ENCODE results near the gene GPC5. TPM values are rescaled to one million over a fixed set of nuclear protein-coding genes. Genes with fewer than 3 reads are reported as not detected.

Gene GPC5
- total and polyA plus RNA-seq, 9 donors: 0.10 to 1.5 (median 0.38) TPM

GRCh38 chr13:91845612-91846011, 447.2 kb downstream of the GPC5 start:
- intact Hi-C loops (cut with DNase I): no loop called here
- H3K27ac ChIP-seq: no peak overlapping the region
- no peak for TF ChIP-seq EP300 (IDR thresholded peaks at IDR 0.05)
- TF ChIP-seq, protein P1, sequence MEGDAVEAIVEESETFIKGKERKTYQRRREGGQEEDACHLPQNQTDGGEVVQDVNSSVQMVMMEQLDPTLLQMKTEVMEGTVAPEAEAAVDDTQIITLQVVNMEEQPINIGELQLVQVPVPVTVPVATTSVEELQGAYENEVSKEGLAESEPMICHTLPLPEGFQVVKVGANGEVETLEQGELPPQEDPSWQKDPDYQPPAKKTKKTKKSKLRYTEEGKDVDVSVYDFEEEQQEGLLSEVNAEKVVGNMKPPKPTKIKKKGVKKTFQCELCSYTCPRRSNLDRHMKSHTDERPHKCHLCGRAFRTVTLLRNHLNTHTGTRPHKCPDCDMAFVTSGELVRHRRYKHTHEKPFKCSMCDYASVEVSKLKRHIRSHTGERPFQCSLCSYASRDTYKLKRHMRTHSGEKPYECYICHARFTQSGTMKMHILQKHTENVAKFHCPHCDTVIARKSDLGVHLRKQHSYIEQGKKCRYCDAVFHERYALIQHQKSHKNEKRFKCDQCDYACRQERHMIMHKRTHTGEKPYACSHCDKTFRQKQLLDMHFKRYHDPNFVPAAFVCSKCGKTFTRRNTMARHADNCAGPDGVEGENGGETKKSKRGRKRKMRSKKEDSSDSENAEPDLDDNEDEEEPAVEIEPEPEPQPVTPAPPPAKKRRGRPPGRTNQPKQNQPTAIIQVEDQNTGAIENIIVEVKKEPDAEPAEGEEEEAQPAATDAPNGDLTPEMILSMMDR (IDR thresholded peaks at IDR 0.05): no peak
- TF ChIP-seq POLR2A (IDR thresholded peaks at IDR 0.05): no peak
- no peaks in the 10 kb centered on the region for H3K9me3 ChIP-seq
- no peaks in the 10 kb centered on the region for H3K36me3 ChIP-seq
- 51 to 63% (median 61%) methylated on average over 3 of the region's 3 CpGs for WGBS, 3 donors
- H3K4me1 ChIP-seq (ENCODE audit: insufficient read depth): no peaks in the 10 kb centered on the region
- H3K4me3 ChIP-seq: no peak overlapping the region
- no peak for DNase-seq
- H3K27me3 ChIP-seq: no peaks in the 10 kb centered on the region

DNA sequence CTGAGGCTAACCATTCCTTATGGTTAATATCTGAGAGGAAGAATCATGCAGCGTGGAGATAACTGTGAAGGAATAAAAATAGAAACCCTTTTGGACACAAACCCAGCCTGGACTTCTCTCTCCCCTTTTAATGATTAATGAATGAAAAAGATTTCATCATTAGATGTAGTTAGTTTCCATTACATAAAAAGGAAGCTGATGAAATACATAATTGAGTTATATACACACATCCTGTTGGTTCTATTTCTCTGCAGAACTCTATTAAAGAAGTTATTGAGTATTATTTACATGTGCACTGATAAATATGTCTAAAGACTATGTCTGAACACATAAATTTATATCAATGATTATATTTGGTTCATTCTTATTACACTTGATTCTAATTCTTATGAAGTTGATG, 465.3 kb downstream of the GPC5 start:
- WGBS, 3 donors: 38 to 50% (median 46%) methylated on average over 1 of the region's 1 CpG

DNA sequence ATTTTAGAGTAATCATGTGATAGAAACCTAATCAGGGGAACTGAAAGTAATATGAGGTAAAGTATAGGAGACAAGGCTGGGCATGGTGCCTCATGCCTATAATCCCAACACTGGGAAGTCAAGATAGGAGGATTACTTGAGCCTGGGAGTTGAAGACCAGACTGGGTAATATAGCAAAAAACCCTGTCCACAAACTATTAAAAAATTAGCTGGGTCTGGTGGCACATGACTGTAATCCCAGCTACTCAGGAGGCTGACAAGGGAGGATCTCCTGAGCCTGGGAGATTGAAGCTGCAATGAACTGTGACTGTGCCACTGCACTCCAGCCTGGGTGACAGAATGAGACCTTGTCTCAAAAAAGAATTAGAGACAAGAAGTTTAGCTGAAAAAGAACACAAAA, 469.9 kb downstream of the GPC5 start:
- Histone ChIP-seq H3K27ac (no peak overlapping the region), H3K9me3 (no peaks in the 10 kb centered on the region), H3K27me3 (no peaks in the 10 kb centered on the region), H3K36me3 (no peaks in the 10 kb centered on the region), H3K4me3 (no peak overlapping the region), H3K4me1 (ENCODE audit: insufficient read depth) (no peaks in the 10 kb centered on the region)
- no peak for DNase-seq
- TF ChIP-seq EP300 (IDR thresholded peaks at IDR 0.05) (no peak), POLR2A (IDR thresholded peaks at IDR 0.05) (no peak)
- TF ChIP-seq, protein P1 (IDR thresholded peaks at IDR 0.05): no peak
- intact Hi-C loops (cut with DNase I): no loop called here

More for the DNA sequence above, 465.3 kb downstream of the GPC5 start:
- H3K4me1 ChIP-seq (ENCODE audit: insufficient read depth): no peaks in the 10 kb centered on the region
- H3K4me3 ChIP-seq: no peak overlapping the region
- H3K27ac ChIP-seq: no peak overlapping the region
- DNase-seq: no peak
- H3K36me3 ChIP-seq: no peaks in the 10 kb centered on the region
- H3K9me3 ChIP-seq: no peaks in the 10 kb centered on the region
- TF ChIP-seq EP300 (IDR thresholded peaks at IDR 0.05) (no peak), POLR2A (IDR thresholded peaks at IDR 0.05) (no peak)
- TF ChIP-seq, protein P1 (IDR thresholded peaks at IDR 0.05): no peak
- intact Hi-C loops (cut with DNase I): no loop called here
- no peaks in the 10 kb centered on the region for H3K27me3 ChIP-seq

DNA sequence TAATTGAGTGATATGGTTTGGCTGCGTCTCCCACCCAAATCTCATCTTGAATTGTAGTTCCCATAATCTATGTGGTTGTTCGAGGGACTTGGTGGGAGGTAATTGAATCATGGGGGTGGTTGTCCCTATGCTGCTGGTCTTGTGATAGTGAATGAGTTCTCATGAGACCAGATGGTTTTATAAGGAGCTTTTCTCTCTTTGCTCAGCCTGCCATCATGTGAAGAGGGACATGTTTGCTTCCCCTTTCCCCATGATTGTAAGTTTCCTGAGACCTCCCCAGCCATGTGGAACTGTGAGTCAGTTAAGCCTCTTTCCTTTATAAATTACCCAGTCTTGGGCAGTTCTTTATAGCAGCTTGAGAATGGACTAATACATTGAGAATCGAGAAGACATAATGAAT, 480.1 kb downstream of the GPC5 start:
- no peaks in the 10 kb centered on the region for H3K36me3 ChIP-seq
- H3K4me3 ChIP-seq: no peak overlapping the region
- DNase-seq: no peak
- intact Hi-C loops (cut with DNase I): no loop called here
- WGBS, 3 donors: 86 to 91% (median 89%) methylated on average over 3 of the region's 3 CpGs
- TF ChIP-seq, protein P1 (IDR thresholded peaks at IDR 0.05): no peak
- TF ChIP-seq EP300 (IDR thresholded peaks at IDR 0.05) (no peak), POLR2A (IDR thresholded peaks at IDR 0.05) (no peak)
- no peaks in the 10 kb centered on the region for H3K27me3 ChIP-seq
- no peaks in the 10 kb centered on the region for H3K9me3 ChIP-seq
- H3K27ac ChIP-seq: no peak overlapping the region
- H3K4me1 ChIP-seq (ENCODE audit: insufficient read depth): no peaks in the 10 kb centered on the region

- TF ChIP-seq EP300 (IDR thresholded peaks at IDR 0.05) (no peak), POLR2A (IDR thresholded peaks at IDR 0.05) (no peak)
- TF ChIP-seq, protein P1 (IDR thresholded peaks at IDR 0.05): no peak
- Histone ChIP-seq H3K4me1 (ENCODE audit: insufficient read depth) (no peaks in the 10 kb centered on the region), H3K27me3 (no peaks in the 10 kb centered on the region), H3K27ac (no peak overlapping the region), H3K4me3 (no peak overlapping the region), H3K36me3 (no peaks in the 10 kb centered on the region), H3K9me3 (no peaks in the 10 kb centered on the region)
- intact Hi-C loops (cut with DNase I): no loop called here
- 96 to 97% (median 96%) methylated on average over 2 of the region's 2 CpGs for WGBS, 3 donors
- DNase-seq: no peak
Measured at GRCh38 chr13:91879360-91879759, 480.9 kb downstream of the GPC5 start.

Data from ovary (tissue), 9 donors.